ENCODE measurements around the gene HPRT1.
"Not testable (repeated sequence)": the region's sequence is repeated elsewhere in the genome, so short reads cannot be mapped to it uniquely, and the experiment has no call there.

Gene HPRT1

GRCh38 chrX:134460005-134460861 is at the start of gene HPRT1:
HPRT1 (plus strand) TSS chrX:134460165; CDS start chrX:134460312, 147 bp downstream.
- peak; percentile 47 for DNase-seq (ENCODE audit: low spot score)

- no peak for DNase-seq (ENCODE audit: low spot score)
These were observed 43.9 kb upstream of the HPRT1 start for GRCh38 chrX:134416087-134416486.

- DNase-seq (ENCODE audit: low spot score) = no peak
These were observed 41.5 kb upstream of the HPRT1 start for GRCh38 chrX:134418317-134419113.

GRCh38 chrX:134419784-134420183 is 40.2 kb upstream of the HPRT1 start:
- no peak for DNase-seq (ENCODE audit: low spot score)

- DNase-seq (ENCODE audit: low spot score) = peak; percentile 28
These were observed 36.4 kb upstream of the HPRT1 start for GRCh38 chrX:134423606-134424005.

- DNase-seq (ENCODE audit: low spot score) = no peak
These were observed 33.7 kb upstream of the HPRT1 start for GRCh38 chrX:134426281-134426680.

GRCh38 chrX:134431894-134432293 is 28.1 kb upstream of the HPRT1 start:
- peak; percentile 50 for DNase-seq (ENCODE audit: low spot score)

- no peak for DNase-seq (ENCODE audit: low spot score)
These were observed 24.1 kb upstream of the HPRT1 start for GRCh38 chrX:134435894-134436293.

- no peak for DNase-seq (ENCODE audit: low spot score)
These were observed 16.9 kb upstream of the HPRT1 start for GRCh38 chrX:134443020-134443419.

- no peak for DNase-seq (ENCODE audit: low spot score)
These were observed 16.5 kb upstream of the HPRT1 start for GRCh38 chrX:134443461-134443860.

- no peak for DNase-seq (ENCODE audit: low spot score)
These were observed 15.3 kb upstream of the HPRT1 start for GRCh38 chrX:134444681-134445080.

GRCh38 chrX:134452596-134452995 is 7.4 kb upstream of the HPRT1 start:
- no peak for DNase-seq (ENCODE audit: low spot score)

- DNase-seq (ENCODE audit: low spot score) = no peak
These were observed 6.3 kb upstream of the HPRT1 start for GRCh38 chrX:134453631-134454030.

- DNase-seq (ENCODE audit: low spot score) = no peak
These were observed 5.5 kb upstream of the HPRT1 start for GRCh38 chrX:134454506-134454905.

- DNase-seq (ENCODE audit: low spot score) = no peak
These were observed 2.3 kb upstream of the HPRT1 start for GRCh38 chrX:134457708-134458107.

- DNase-seq (ENCODE audit: low spot score) = peak; percentile 10
These were observed 321 bp upstream of the HPRT1 start for GRCh38 chrX:134459683-134460004.

GRCh38 chrX:134460862-134461220 is 876 bp downstream of the HPRT1 start:
- no peak for DNase-seq (ENCODE audit: low spot score)

GRCh38 chrX:134461437-134461836 is 1.5 kb downstream of the HPRT1 start:
- DNase-seq (ENCODE audit: low spot score) = no peak

GRCh38 chrX:134462927-134463326 is 3.0 kb downstream of the HPRT1 start:
- DNase-seq (ENCODE audit: low spot score) = no peak

- DNase-seq (ENCODE audit: low spot score) = not testable (repeated sequence)
These were observed 4.5 kb downstream of the HPRT1 start for GRCh38 chrX:134464453-134464852.

- DNase-seq (ENCODE audit: low spot score) = peak; percentile 37
These were observed 9.5 kb downstream of the HPRT1 start for GRCh38 chrX:134469486-134469885.

- DNase-seq (ENCODE audit: low spot score) = no peak
These were observed 10.0 kb downstream of the HPRT1 start for GRCh38 chrX:134470013-134470412.

- DNase-seq (ENCODE audit: low spot score) = no peak
These were observed 12.1 kb downstream of the HPRT1 start for GRCh38 chrX:134472041-134472440.
